Measurements from ENCODE around the gene EXOC8. TPM values are rescaled to one million over a fixed set of nuclear protein-coding genes. Genes with fewer than 3 reads are reported as not detected.

Gene EXOC8
- total and polyA plus RNA-seq, 2 experiments from 2014 or later, result 2.3 to 14.4 TPM

- TF ChIP-seq ZNF462 (CRISPR knock-in tag; IDR thresholded peaks at IDR 0.05), result no peak
- TF ChIP-seq EZH2 (IDR thresholded peaks at IDR 0.05; ENCODE audit: low read depth, unreplicated experiment), result no peak
- no peak for TF ChIP-seq POLR2AphosphoS5 (IDR thresholded peaks at IDR 0.05; ENCODE audit: low read depth)
- no peak for TF ChIP-seq CREB1 (CRISPR knock-in tag; IDR thresholded peaks at IDR 0.05; ENCODE audit: low read depth)
Measured at GRCh38 chr1:231324660-231325059, 13.0 kb downstream of the EXOC8 start (continued).

- Histone ChIP-seq H2AFZ (no peak overlapping the region), H3K36me3 (ENCODE audit: insufficient read depth) (no peaks in the 10 kb centered on the region), H3K4me3 (no peak overlapping the region), H3K27ac (ENCODE audit: low read depth) (no peak overlapping the region), H4K20me1 (replicated peaks; ENCODE audit: insufficient read depth) (no peaks in the 10 kb centered on the region), H3F3A (replicated peaks; ENCODE audit: low read depth) (no peaks in the 10 kb centered on the region), H3K79me2 (replicated peaks; ENCODE audit: insufficient read depth) (no peaks in the 10 kb centered on the region), H3K27me3 (ENCODE audit: insufficient read depth) (no peaks in the 10 kb centered on the region), H3K4me1 (ENCODE audit: insufficient read depth) (peaks cover 5% of the 10 kb centered on the region; the same call in 1 of the 2 replicates), H3K4me2 (no peak overlapping the region), H3K9me2 (ENCODE audit: insufficient read depth) (no peaks in the 10 kb centered on the region)
- Mint-ChIP-seq H3K4me1 (peaks cover 4% of the 10 kb centered on the region; the same call in 2 of the 3 replicates), H3K36me3 (ENCODE audit: low read depth) (no peaks in the 10 kb centered on the region), H3K27me3 (ENCODE audit: insufficient read depth, low read depth, poor library complexity) (peaks cover 3% of the 10 kb centered on the region), H3K9me3 (no peaks in the 10 kb centered on the region), H3K4me3 (no peak overlapping the region), H3K27ac (no peak overlapping the region)
- no peak for DNase-seq (ENCODE audit: low spot score)
- ATAC-seq, result no peak
- TF ChIP-seq POLR2AphosphoS5 (IDR thresholded peaks at IDR 0.05; ENCODE audit: low read depth), result no peak
- peak in 1 of 2 experiments; percentile 7; a peak in 1 of 4 replicates for TF ChIP-seq CTCF (conservative IDR thresholded peaks at IDR 0.05; ENCODE audit: low read depth in 2 of 2)
Measured at GRCh38 chr1:231322880-231323530, 14.6 kb downstream of the EXOC8 start.
